K562 (cell line): Measurements from ENCODE around the gene DNASE1L1. TPM values are rescaled to one million over a fixed set of nuclear protein-coding genes. Genes with fewer than 3 reads are reported as not detected.

Experiments
- BMI1 ChIP-seq: fragments of 150-350 bp; IDR thresholded peaks from 2 replicates; pipeline ENCODE4 v1.6.1; 2014; ENCODE audit warnings: low read length
- CBX1 ChIP-seq: sonication (generic); IDR thresholded peaks from 2 replicates; pipeline ENCODE4 v1.6.1; 2016; ENCODE audit warnings: antibody characterized with exemption, low read depth, mild to moderate bottlenecking
- CHD1 ChIP-seq: fragments of 200-600 bp; sonication (generic); IDR thresholded peaks from one replicate; pipeline ENCODE4 v1.6.1; 2012; ENCODE audit warnings: mild to moderate bottlenecking, moderate library complexity, low read length, inconsistent platforms
- ERF ChIP-seq: fragments of 450-650 bp; formaldehyde crosslinking; IDR thresholded peaks from 2 replicates; pipeline ENCODE4 v1.4.0; 2020; ENCODE audit warnings: mild to moderate bottlenecking, mixed read lengths
- GABPA ChIP-seq: fragments of 200-800 bp; sonication (Bioruptor generic); conservative IDR thresholded peaks from 2 replicates; pipeline ENCODE4 v1.6.1; 2016; ENCODE audit warnings: low read depth, missing genetic modification characterization, missing compliant biosample characterization
- JUN ChIP-seq, 2 experiments: sonication (generic) in 1 of 2; formaldehyde crosslinking in 1 of 2; IDR thresholded peaks; 2 replicates each; pipeline versions ENCODE4 v1.6.1 to v1.8.0; 2012 to 2022; ENCODE audit warnings: borderline replicate concordance in 2 of 2, mild to moderate bottlenecking in 2 of 2, improper control_type of control experiment in 1 of 2, low read depth in 1 of 2, low read length in 1 of 2, missing genetic modification reagents in 1 of 2
- MCM7 ChIP-seq, 2 experiments: fragments of 450-650 bp; IDR thresholded peaks; 2 replicates each; pipeline ENCODE4 v1.6.1; 2016 to 2018
- MYC ChIP-seq, 2 experiments: fragments of 250-450 bp in 1 of 2; sonication (Bioruptor Pico) in 1 of 2; IDR thresholded peaks; 2 replicates each; pipeline versions ENCODE4 v1.5.1 to v1.6.1; 2012 to 2021; ENCODE audit warnings: low read depth in 2 of 2, borderline replicate concordance in 1 of 2, improper control_type of control experiment in 1 of 2, low read length in 1 of 2, mild to moderate bottlenecking in 1 of 2, moderate library complexity in 1 of 2
- POU5F1 ChIP-seq: fragments of 150-350 bp; IDR thresholded peaks from 2 replicates; pipeline ENCODE4 v1.6.1; 2014; ENCODE audit warnings: borderline replicate concordance, low read length, low read depth, mild to moderate bottlenecking; ENCODE audit not compliant: partially characterized antibody
- RBFOX2 ChIP-seq: fragments of 200-400 bp; formaldehyde crosslinking; IDR thresholded peaks from 2 replicates; pipeline ENCODE4 v1.6.1; 2017; ENCODE audit warnings: low read depth, mild to moderate bottlenecking, low read length, moderate library complexity
- SIN3A ChIP-seq, 2 experiments: fragments of 150-350 bp in 1 of 2; IDR thresholded peaks; 2 replicates each; pipeline ENCODE4 v1.6.1; 2011 to 2016; ENCODE audit warnings: borderline replicate concordance in 2 of 2, low read depth in 2 of 2, low read length in 2 of 2, mild to moderate bottlenecking in 2 of 2, moderate library complexity in 2 of 2; ENCODE audit not compliant: control insufficient read depth in 1 of 2
- SMAD3 ChIP-seq: fragments of 450-650 bp; formaldehyde crosslinking; conservative IDR thresholded peaks from 2 replicates; pipeline ENCODE4 v1.4.0; 2020; ENCODE audit warnings: mild to moderate bottlenecking
- SMARCA4 ChIP-seq: fragments of 450-650 bp; IDR thresholded peaks from 2 replicates; pipeline ENCODE4 v1.6.1; 2016
- TEAD2 ChIP-seq: fragments of 450-650 bp; IDR thresholded peaks from 2 replicates; pipeline ENCODE4 v1.6.1; 2016; ENCODE audit warnings: missing genetic modification characterization, control low read depth, missing compliant biosample characterization
- XRCC4 ChIP-seq: IDR thresholded peaks from one replicate; pipeline ENCODE4 v1.6.1; 2011; ENCODE audit not compliant: insufficient read depth, insufficient read length; ENCODE audit errors: extremely low read depth
- ZKSCAN8 ChIP-seq: fragments of 200-800 bp; sonication (Bioruptor generic); IDR thresholded peaks from 2 replicates; pipeline ENCODE4 v1.6.1; 2016; ENCODE audit warnings: missing genetic modification characterization, missing compliant biosample characterization
- ZNF23 ChIP-seq: fragments of 250-450 bp; sonication (Bioruptor Pico); IDR thresholded peaks from 2 replicates; pipeline ENCODE4 v1.4.0; 2020; ENCODE audit warnings: mild to moderate bottlenecking
- ZNF3 ChIP-seq: fragments of 250-450 bp; sonication (Bioruptor Pico); IDR thresholded peaks from 2 replicates; pipeline ENCODE4 v1.5.0; 2021; ENCODE audit warnings: mild to moderate bottlenecking, moderate library complexity
- polyA plus RNA-seq, 8 experiments: library from polyadenylated mRNA; depleted of rRNA in 4 of 8; stranded (reverse) in 5 of 8; unstranded in 3 of 8; fragments of >200 nt; fragmentation: Nextera tagmentation in 2 of 8; fragmentation: Illumina TruSeq in 1 of 8; extraction: Ambion mirVana in 2 of 8; extraction: Trizol in 1 of 8; gene quantifications; 2 replicates each; pipeline versions ENCODE4 v1.2.1 to v1.2.3, GENCODE V29; 2011 to 2014; ENCODE audit warnings: inconsistent platforms in 1 of 8, missing spikeins in 1 of 8
- total RNA-seq, 7 experiments: library from RNA; depleted of rRNA in 6 of 7; stranded (reverse); fragments of >200 nt in 6 of 7; fragmentation: Illumina TruSeq in 2 of 7; extraction: Trizol in 2 of 7; gene quantifications; 2 replicates each; pipeline versions ENCODE4 v1.2.1 to v1.2.3, GENCODE V29; 2011 to 2021; ENCODE audit warnings: low replicate concordance in 1 of 7
- TF ChIP-seq, protein P1 (sequence below): fragments of 450-650 bp; IDR thresholded peaks from 2 replicates; pipeline ENCODE4 v1.6.1; 2017; ENCODE audit warnings: antibody characterized with exemption
- TF ChIP-seq, protein P2 (sequence below): fragments of 450-650 bp; IDR thresholded peaks from 2 replicates; pipeline ENCODE4 v1.6.1; 2016; ENCODE audit warnings: mild to moderate bottlenecking

Gene DNASE1L1
- total and polyA plus RNA-seq, 9 of the 15 experiments (the other 6 are each of a cell fraction or from before 2014, with no cell fraction given) = 0.73 to 12.6 (median 7.9) TPM

DNA sequence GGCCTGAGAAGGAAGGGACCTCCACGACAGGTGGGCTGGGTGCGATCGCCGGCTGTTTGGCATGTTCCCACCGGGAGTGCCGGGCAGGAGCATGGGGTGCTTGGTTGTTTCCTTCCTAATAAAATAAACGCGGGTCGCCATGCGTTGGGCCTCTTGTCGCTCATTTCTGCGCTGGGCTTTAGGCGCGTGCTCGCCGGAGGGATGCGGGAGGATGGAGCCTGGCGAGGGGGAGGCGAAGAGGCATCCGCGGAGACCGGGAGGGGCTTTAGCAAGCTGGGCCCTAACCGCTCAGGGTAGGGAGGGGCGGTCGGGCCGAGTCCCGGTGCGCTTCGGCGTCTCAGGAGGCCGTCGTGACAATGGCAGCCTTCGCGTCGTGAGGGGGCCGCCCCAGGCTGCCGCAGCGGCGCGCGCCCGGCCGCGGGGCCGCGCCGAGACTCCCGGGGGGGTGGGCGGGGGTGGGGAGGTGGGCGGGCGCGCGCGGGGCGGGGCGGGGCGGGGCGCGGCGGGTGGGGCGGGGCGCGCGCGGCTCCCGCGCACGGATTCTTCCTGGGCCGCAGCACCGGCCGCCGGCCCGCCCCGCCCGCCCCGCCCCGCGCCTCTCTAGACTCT lies 27.4 kb upstream of the DNASE1L1 start (continued):
- no peak for TF ChIP-seq GABPA (tag)
- no peak for TF ChIP-seq MCM7 (IDR thresholded peaks at IDR 0.05)
- TF ChIP-seq CHD1 = no peak
- no peak for TF ChIP-seq SIN3A (IDR thresholded peaks at IDR 0.05; ENCODE audit: borderline replicate concordance in 2 of 2, control insufficient read depth in 1 of 2, low read depth in 2 of 2, low read length in 2 of 2)
- TF ChIP-seq TEAD2 (tag) = no peak
- no peak for TF ChIP-seq SMARCA4
- TF ChIP-seq, protein P1, sequence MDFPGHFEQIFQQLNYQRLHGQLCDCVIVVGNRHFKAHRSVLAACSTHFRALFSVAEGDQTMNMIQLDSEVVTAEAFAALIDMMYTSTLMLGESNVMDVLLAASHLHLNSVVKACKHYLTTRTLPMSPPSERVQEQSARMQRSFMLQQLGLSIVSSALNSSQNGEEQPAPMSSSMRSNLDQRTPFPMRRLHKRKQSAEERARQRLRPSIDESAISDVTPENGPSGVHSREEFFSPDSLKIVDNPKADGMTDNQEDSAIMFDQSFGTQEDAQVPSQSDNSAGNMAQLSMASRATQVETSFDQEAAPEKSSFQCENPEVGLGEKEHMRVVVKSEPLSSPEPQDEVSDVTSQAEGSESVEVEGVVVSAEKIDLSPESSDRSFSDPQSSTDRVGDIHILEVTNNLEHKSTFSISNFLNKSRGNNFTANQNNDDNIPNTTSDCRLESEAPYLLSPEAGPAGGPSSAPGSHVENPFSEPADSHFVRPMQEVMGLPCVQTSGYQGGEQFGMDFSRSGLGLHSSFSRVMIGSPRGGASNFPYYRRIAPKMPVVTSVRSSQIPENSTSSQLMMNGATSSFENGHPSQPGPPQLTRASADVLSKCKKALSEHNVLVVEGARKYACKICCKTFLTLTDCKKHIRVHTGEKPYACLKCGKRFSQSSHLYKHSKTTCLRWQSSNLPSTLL = no peak
- TF ChIP-seq RBFOX2 = 0 out of 2 replicates have a peak, but pooled peaks have one; percentile 10
- TF ChIP-seq ERF (CRISPR knock-in tag) = 0 out of 2 replicates have a peak, but pooled peaks have one; percentile 36
- TF ChIP-seq, protein P2, sequence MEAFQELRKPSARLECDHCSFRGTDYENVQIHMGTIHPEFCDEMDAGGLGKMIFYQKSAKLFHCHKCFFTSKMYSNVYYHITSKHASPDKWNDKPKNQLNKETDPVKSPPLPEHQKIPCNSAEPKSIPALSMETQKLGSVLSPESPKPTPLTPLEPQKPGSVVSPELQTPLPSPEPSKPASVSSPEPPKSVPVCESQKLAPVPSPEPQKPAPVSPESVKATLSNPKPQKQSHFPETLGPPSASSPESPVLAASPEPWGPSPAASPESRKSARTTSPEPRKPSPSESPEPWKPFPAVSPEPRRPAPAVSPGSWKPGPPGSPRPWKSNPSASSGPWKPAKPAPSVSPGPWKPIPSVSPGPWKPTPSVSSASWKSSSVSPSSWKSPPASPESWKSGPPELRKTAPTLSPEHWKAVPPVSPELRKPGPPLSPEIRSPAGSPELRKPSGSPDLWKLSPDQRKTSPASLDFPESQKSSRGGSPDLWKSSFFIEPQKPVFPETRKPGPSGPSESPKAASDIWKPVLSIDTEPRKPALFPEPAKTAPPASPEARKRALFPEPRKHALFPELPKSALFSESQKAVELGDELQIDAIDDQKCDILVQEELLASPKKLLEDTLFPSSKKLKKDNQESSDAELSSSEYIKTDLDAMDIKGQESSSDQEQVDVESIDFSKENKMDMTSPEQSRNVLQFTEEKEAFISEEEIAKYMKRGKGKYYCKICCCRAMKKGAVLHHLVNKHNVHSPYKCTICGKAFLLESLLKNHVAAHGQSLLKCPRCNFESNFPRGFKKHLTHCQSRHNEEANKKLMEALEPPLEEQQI = no peak
- no peak for TF ChIP-seq JUN (IDR thresholded peaks at IDR 0.05; ENCODE audit: borderline replicate concordance, low read depth, low read length)
- no peak for TF ChIP-seq JUN (CRISPR knock-in tag; IDR thresholded peaks at IDR 0.05; ENCODE audit: borderline replicate concordance)
- TF ChIP-seq POU5F1 = no peak
- no peak for TF ChIP-seq ZNF23 (CRISPR knock-in tag)
- TF ChIP-seq SMAD3 (CRISPR knock-in tag) = no peak
- TF ChIP-seq XRCC4 = no peak
- no peak for TF ChIP-seq ZNF3
- no peak for TF ChIP-seq CBX1
- no peak for TF ChIP-seq BMI1
- peak; percentile 9; the same call in 1 of the 2 replicates for TF ChIP-seq MYC (IDR thresholded peaks at IDR 0.05; ENCODE audit: low read depth, low read length)
- TF ChIP-seq MYC (CRISPR knock-in tag; IDR thresholded peaks at IDR 0.05; ENCODE audit: borderline replicate concordance, low read depth) = no peak
- no peak for TF ChIP-seq ZKSCAN8 (CRISPR knock-in tag)
